ENCODE results near the gene EMSY. TPM values are rescaled to one million over a fixed set of nuclear protein-coding genes. Genes with fewer than 3 reads are reported as not detected.

Gene EMSY
- total and polyA plus RNA-seq, 12 donors: 5.9 to 23.4 (median 16.9) TPM

- Histone ChIP-seq H3K27me3 (no peaks in the 10 kb centered on the region), H3K4me1 (peaks cover 0 to 20% (median 10%) of the 10 kb centered on the region in 9 donors), H3K4me3 (no peak overlapping the region), H3K9me3 (no peaks in the 10 kb centered on the region), H3K27ac (no peak overlapping the region), H3K36me3 (peaks cover 0 to 65% (median 22%) of the 10 kb centered on the region in 9 donors)
- ATAC-seq (no peak), DNase-seq (no peak)
- TF ChIP-seq, protein P1, sequence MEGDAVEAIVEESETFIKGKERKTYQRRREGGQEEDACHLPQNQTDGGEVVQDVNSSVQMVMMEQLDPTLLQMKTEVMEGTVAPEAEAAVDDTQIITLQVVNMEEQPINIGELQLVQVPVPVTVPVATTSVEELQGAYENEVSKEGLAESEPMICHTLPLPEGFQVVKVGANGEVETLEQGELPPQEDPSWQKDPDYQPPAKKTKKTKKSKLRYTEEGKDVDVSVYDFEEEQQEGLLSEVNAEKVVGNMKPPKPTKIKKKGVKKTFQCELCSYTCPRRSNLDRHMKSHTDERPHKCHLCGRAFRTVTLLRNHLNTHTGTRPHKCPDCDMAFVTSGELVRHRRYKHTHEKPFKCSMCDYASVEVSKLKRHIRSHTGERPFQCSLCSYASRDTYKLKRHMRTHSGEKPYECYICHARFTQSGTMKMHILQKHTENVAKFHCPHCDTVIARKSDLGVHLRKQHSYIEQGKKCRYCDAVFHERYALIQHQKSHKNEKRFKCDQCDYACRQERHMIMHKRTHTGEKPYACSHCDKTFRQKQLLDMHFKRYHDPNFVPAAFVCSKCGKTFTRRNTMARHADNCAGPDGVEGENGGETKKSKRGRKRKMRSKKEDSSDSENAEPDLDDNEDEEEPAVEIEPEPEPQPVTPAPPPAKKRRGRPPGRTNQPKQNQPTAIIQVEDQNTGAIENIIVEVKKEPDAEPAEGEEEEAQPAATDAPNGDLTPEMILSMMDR (IDR thresholded peaks at IDR 0.05): no peak
- WGBS, 2 donors: 88 to 92% methylated on average over 1 of the region's 1 CpG
- intact Hi-C loops (cut with DNase I): loop anchor here in 2 of 10 donors (10.0 kb wide), 2 partner anchors 71 to 311 kb away; partner anchors contain the start of genes EMSY (in 1 of the 2) and WNT11 (in 1 of the 2)
Observed at GRCh38 chr11:76515494-76515893, 70.7 kb downstream of the EMSY start.

DNA sequence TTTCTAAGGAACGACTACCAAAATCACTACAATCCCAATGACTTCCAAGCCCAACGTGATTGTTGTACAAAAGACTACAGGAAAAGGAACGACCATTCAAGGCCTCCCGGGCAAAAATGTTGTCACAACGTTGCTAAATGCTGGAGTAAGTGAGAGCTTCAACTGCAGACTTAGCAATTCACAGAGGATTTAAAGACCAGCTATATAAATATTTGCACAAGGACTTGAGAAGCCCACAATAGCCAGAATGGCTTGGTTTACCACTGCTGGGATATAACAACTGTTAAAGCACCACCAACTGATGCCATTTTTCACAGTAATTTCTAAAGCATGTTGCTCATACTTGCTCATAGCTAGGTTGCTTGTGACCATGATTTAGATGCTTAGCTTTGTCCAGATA, 78.3 kb downstream of the EMSY start:
- Histone ChIP-seq H3K4me1 (peaks cover 0 to 12% (median 7%) of the 10 kb centered on the region in 9 donors), H3K36me3 (peaks cover 0 to 84% (median 21%) of the 10 kb centered on the region in 9 donors), H3K27me3 (no peaks in the 10 kb centered on the region), H3K4me3 (no peak overlapping the region), H3K9me3 (no peaks in the 10 kb centered on the region), H3K27ac (no peak overlapping the region)
- TF ChIP-seq, protein P1 (IDR thresholded peaks at IDR 0.05): no peak
- no peak for DNase-seq
- intact Hi-C loops (cut with DNase I): no loop called here
- no peak for ATAC-seq
- 62 to 67% methylated on average over 5 of the region's 5 CpGs for WGBS, 2 donors

DNA sequence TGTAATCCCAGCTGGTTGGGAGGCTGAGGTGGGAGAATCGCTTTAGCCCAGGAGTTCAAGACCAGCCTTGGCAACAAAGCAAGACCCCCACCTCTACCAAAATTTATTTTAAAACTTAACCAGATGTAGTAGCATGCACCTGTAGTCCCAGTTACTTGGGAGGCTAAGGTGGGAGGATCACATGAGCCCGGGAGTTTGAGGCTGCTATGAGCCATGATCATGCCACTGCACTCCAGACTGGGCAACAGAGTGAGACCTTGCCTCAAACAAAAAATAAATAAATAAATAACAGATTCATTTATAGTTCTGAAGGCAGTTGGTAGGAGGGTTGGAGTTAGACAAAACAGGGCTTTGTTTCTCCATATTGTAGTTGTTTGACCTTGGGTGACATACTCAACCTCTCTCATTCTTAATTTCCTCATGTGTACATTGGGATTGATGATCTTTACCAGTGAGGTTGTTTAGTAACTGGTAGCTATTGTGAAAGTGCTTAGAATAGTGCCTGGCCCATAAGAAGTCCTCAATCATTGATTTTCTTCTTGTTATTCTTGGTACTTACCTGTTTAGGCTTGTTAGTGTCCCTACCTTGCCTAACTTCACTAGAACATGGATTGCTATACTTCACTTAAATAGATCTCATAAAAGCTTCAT, 79.1 kb downstream of the EMSY start:
- H3K9me3 ChIP-seq: no peaks in the 10 kb centered on the region
- H3K27me3 ChIP-seq: no peaks in the 10 kb centered on the region
- H3K27ac ChIP-seq: no peak overlapping the region
- peaks cover 0 to 88% (median 21%) of the 10 kb centered on the region in 9 donors for H3K36me3 ChIP-seq
- no peak overlapping the region for H3K4me3 ChIP-seq
- TF ChIP-seq, protein P1 (IDR thresholded peaks at IDR 0.05): no peak
- DNase-seq (no peak), ATAC-seq (no peak)
- intact Hi-C loops (cut with DNase I): no loop called here
- WGBS, 2 donors: 96 to 97% methylated on average over 2 of the region's 2 CpGs
- H3K4me1 ChIP-seq: peaks cover 0 to 12% (median 7%) of the 10 kb centered on the region in 9 donors

- TF ChIP-seq, protein P1 (IDR thresholded peaks at IDR 0.05): no peak
- DNase-seq (no peak), ATAC-seq (no peak)
- no peaks in the 10 kb centered on the region for H3K9me3 ChIP-seq
- no peak overlapping the region for H3K4me3 ChIP-seq
- peaks cover 0 to 88% (median 15%) of the 10 kb centered on the region in 9 donors for H3K36me3 ChIP-seq
- H3K27ac ChIP-seq: no peak overlapping the region
- H3K4me1 ChIP-seq: peaks cover 0 to 12% (median 7%) of the 10 kb centered on the region in 9 donors
- no peaks in the 10 kb centered on the region for H3K27me3 ChIP-seq
- WGBS, 2 donors: 89% methylated on average over 4 of the region's 4 CpGs
- intact Hi-C loops (cut with DNase I): no loop called here
Observed at GRCh38 chr11:76524461-76524860, 79.6 kb downstream of the EMSY start.

All from heart right ventricle (tissue), 16 donors.